Adipose tissue (tissue), 3 donors: ENCODE measurements around the gene ZNF521. TPM values are rescaled to one million over a fixed set of nuclear protein-coding genes. Genes with fewer than 3 reads are reported as not detected.

ENCODE experiments used
- H3K27ac ChIP-seq: one replicate; pipeline ENCODE4 v1.5.1; 2013; ENCODE audit warnings: low read depth, low read length
- WGBS, 3 donors: extraction: QIAGEN DNeasy Blood & Tissue Kit; methylation state at CpG; one replicate each; pipeline ENCODE4 v1.1.7; 2013; 5-methylcytosine and 5-hydroxymethylcytosine counted together
- polyA plus RNA-seq, 3 donors: library from polyadenylated mRNA; stranded (reverse); fragments of 200-250 nt; gene quantifications; one replicate each; pipeline ENCODE4 v1.2.3, GENCODE V29; 2013
- donor health status: healthy with polysubstance abuse.
- donor health status: Bipolar disorder and iron deficiency.
- donor health status: healthy.

The ZNF521 gene
- polyA plus RNA-seq, 3 donors: 1.8 to 12.4 (median 11.4) TPM

GRCh38 chr18:25164848-25165811 is 186.8 kb downstream of the ZNF521 start:
- WGBS, 3 donors: 8 to 37% (median 11%) methylated on average over 10 of the region's 10 CpGs
- H3K27ac ChIP-seq: no peak overlapping the region

GRCh38 chr18:25164211-25164847 is 187.6 kb downstream of the ZNF521 start:
- WGBS, 3 donors: 27 to 50% (median 34%) methylated on average over 6 of the region's 6 CpGs
- no peak overlapping the region for H3K27ac ChIP-seq

GRCh38 chr18:25153426-25153825 is 198.5 kb downstream of the ZNF521 start:
- no peak overlapping the region for H3K27ac ChIP-seq
- 71 to 95% (median 88%) methylated on average over 6 of the region's 6 CpGs for WGBS, 3 donors

- WGBS, 3 donors: 74 to 95% (median 95%) methylated on average over 5 of the region's 5 CpGs
- H3K27ac ChIP-seq: no peak overlapping the region
These were observed 204.0 kb downstream of the ZNF521 start for GRCh38 chr18:25147877-25148488.

GRCh38 chr18:25146512-25146910 is 205.5 kb downstream of the ZNF521 start:
- 58 to 88% (median 76%) methylated on average over 2 of the region's 2 CpGs for WGBS, 3 donors

GRCh38 chr18:25145731-25146511 is 206.0 kb downstream of the ZNF521 start:
- 66 to 81% (median 79%) methylated on average over 2 of the region's 2 CpGs for WGBS, 3 donors
- no peak overlapping the region for H3K27ac ChIP-seq

More at GRCh38 chr18:25146512-25146910, 205.5 kb downstream of the ZNF521 start:
- no peak overlapping the region for H3K27ac ChIP-seq

- H3K27ac ChIP-seq: no peak overlapping the region
- WGBS, 3 donors: 48 to 65% (median 50%) methylated on average over 2 of the region's 2 CpGs
These were observed 207.1 kb downstream of the ZNF521 start for GRCh38 chr18:25144820-25145219.

GRCh38 chr18:25141886-25142285 is 210.1 kb downstream of the ZNF521 start:
- WGBS, 3 donors: 60 to 75% (median 72%) methylated on average over 3 of the region's 3 CpGs
- no peak overlapping the region for H3K27ac ChIP-seq

GRCh38 chr18:25141399-25141798 is 210.6 kb downstream of the ZNF521 start:
- no peak overlapping the region for H3K27ac ChIP-seq
- 63 to 74% (median 66%) methylated on average over 3 of the region's 3 CpGs for WGBS, 3 donors

GRCh38 chr18:25140962-25141308 is 211.0 kb downstream of the ZNF521 start:
- WGBS, 3 donors: 67 to 75% (median 70%) methylated on average over 4 of the region's 4 CpGs
- no peak overlapping the region for H3K27ac ChIP-seq

GRCh38 chr18:25140124-25140961 is 211.6 kb downstream of the ZNF521 start:
- WGBS, 3 donors: 41 to 54% (median 46%) methylated on average over 8 of the region's 8 CpGs
- H3K27ac ChIP-seq: no peak overlapping the region

- no peak overlapping the region for H3K27ac ChIP-seq
- WGBS, 3 donors: 74 to 84% (median 79%) methylated on average over 4 of the region's 4 CpGs
These were observed 214.8 kb downstream of the ZNF521 start for GRCh38 chr18:25137197-25137472.

GRCh38 chr18:25136416-25137196 is 215.4 kb downstream of the ZNF521 start:
- H3K27ac ChIP-seq: no peak overlapping the region
- 60 to 73% (median 73%) methylated on average over 9 of the region's 9 CpGs for WGBS, 3 donors

- 52 to 59% (median 57%) methylated on average over 2 of the region's 2 CpGs for WGBS, 3 donors
- H3K27ac ChIP-seq: no peak overlapping the region
These were observed 217.1 kb downstream of the ZNF521 start for GRCh38 chr18:25134861-25135260.

- no peak overlapping the region for H3K27ac ChIP-seq
- 32 to 64% (median 38%) methylated on average over 2 of the region's 2 CpGs for WGBS, 3 donors
These were observed 218.1 kb downstream of the ZNF521 start for GRCh38 chr18:25133879-25134278.

- 83 to 94% (median 92%) methylated on average over 10 of the region's 10 CpGs for WGBS, 3 donors
- no peak overlapping the region for H3K27ac ChIP-seq
These were observed 219.0 kb downstream of the ZNF521 start for GRCh38 chr18:25132786-25133496.

- WGBS, 3 donors: 92 to 96% (median 94%) methylated on average over 1 of the region's 1 CpG
- H3K27ac ChIP-seq: no peak overlapping the region
These were observed 225.2 kb downstream of the ZNF521 start for GRCh38 chr18:25126751-25127150.
